ENCODE data around the gene MRM2.

DNA sequence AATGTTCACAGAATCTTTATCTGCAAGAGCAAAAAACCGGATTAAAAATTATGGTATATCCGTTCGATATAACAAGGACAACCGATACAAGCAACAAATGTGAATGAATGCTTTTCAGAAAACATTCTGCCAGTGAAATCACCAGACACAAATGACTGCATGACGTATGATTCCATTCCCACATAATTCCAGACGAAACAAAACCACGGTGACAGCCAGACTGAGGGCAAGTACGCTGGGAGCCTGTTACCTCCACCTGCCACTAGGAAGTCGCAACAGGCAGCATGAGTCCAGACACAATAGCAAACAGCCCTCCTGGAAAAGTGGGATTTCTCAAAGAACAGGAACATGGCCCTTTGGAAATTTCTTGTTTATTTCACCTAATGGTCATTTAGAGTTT lies 51.0 kb downstream of the MRM2 start:
- TF ChIP-seq, protein P1, sequence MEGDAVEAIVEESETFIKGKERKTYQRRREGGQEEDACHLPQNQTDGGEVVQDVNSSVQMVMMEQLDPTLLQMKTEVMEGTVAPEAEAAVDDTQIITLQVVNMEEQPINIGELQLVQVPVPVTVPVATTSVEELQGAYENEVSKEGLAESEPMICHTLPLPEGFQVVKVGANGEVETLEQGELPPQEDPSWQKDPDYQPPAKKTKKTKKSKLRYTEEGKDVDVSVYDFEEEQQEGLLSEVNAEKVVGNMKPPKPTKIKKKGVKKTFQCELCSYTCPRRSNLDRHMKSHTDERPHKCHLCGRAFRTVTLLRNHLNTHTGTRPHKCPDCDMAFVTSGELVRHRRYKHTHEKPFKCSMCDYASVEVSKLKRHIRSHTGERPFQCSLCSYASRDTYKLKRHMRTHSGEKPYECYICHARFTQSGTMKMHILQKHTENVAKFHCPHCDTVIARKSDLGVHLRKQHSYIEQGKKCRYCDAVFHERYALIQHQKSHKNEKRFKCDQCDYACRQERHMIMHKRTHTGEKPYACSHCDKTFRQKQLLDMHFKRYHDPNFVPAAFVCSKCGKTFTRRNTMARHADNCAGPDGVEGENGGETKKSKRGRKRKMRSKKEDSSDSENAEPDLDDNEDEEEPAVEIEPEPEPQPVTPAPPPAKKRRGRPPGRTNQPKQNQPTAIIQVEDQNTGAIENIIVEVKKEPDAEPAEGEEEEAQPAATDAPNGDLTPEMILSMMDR (IDR thresholded peaks at IDR 0.05; ENCODE audit: low read length), result no peak
- TF ChIP-seq EZH2 (optimal IDR thresholded peaks at IDR 0.05; ENCODE audit: low read depth, low read length), result no peak
